Ovary (tissue), 9 donors: ENCODE data around the gene SERINC5. TPM values are rescaled to one million over a fixed set of nuclear protein-coding genes. Genes with fewer than 3 reads are reported as not detected.
A peak's percentile ranks its signal among the peaks of the same experiment; 100 is the strongest.

ENCODE experiments used
- DNase-seq, 5 donors: peaks; one replicate each; pipeline ENCODE4 v3.0.0-alpha.2; 2019 to 2020
- H3K27ac ChIP-seq, 2 donors: fragments of 200-600 bp; one replicate each; pipeline versions ENCODE4 v1.5.1 to v1.8.0; 2019 to 2022
- H3K27me3 ChIP-seq: fragments of 200-600 bp; one replicate; pipeline ENCODE4 v1.8.0; 2022
- H3K36me3 ChIP-seq: fragments of 200-600 bp; sonication (generic); one replicate; pipeline ENCODE4 v1.5.1; 2019
- H3K4me1 ChIP-seq: one replicate; pipeline ENCODE4 v1.8.1; 2013; ENCODE audit warnings: mild to moderate bottlenecking, moderate library complexity; ENCODE audit not compliant: insufficient read depth
- H3K4me3 ChIP-seq: fragments of 200-600 bp; sonication (generic); one replicate; pipeline ENCODE4 v1.5.1; 2017
- H3K9me3 ChIP-seq, 2 donors: fragments of 200-600 bp in 1 of 2; sonication (generic) in 1 of 2; one replicate each; pipeline versions ENCODE4 v1.5.1 to v1.8.1; 2013 to 2019; ENCODE audit warnings: mild to moderate bottlenecking in 1 of 2, moderate library complexity in 1 of 2
- EP300 ChIP-seq: sonication (generic); formaldehyde crosslinking; IDR thresholded peaks from one replicate; pipeline ENCODE4 v1.6.1; 2017; ENCODE audit warnings: antibody characterized with exemption
- POLR2A ChIP-seq: fragments of 450-650 bp; IDR thresholded peaks from one replicate; pipeline ENCODE4 v1.6.1; 2017; ENCODE audit warnings: antibody characterized with exemption, mild to moderate bottlenecking, moderate library complexity
- WGBS, 3 donors: extraction: QIAGEN DNeasy Blood & Tissue Kit in 1 of 3; methylation state at CpG; one replicate each; pipeline versions ENCODE4 v1.1.5 to v1.1.7; 2013 to 2017; 5-methylcytosine and 5-hydroxymethylcytosine counted together
- intact Hi-C, 4 donors: fragments of 100-400 bp; cut with DNase I; formaldehyde crosslinking; loops; one replicate each; pipeline versions ENCODE4 v1.11.0 to v1.15.1; 2022 to 2023
- polyA plus RNA-seq, 2 donors: library from polyadenylated mRNA; stranded (reverse); fragments of 200-250 nt in 1 of 2; fragments of 350-450 nt in 1 of 2; fragmentation: Illumina TruSeq in 1 of 2; extraction: RNeasy Lipid Tissue Mini Kit (QIAGEN cat#74804) in 1 of 2; gene quantifications; one replicate each; pipeline ENCODE4 v1.2.3, GENCODE V29; 2013 to 2014
- total RNA-seq, 7 donors: library from RNA; depleted of rRNA in 2 of 7; stranded (reverse); fragments of >200 nt in 2 of 7; fragmentation: NEBNext Ultra II Directional in 3 of 7; extraction: Animal tissue kit (Norgen Biotek cat#: 25700) in 3 of 7; gene quantifications; one replicate each; pipeline versions ENCODE4 v1.1.0 to v1.2.4, GENCODE V29; 2016 to 2023
- TF ChIP-seq, protein P1 (sequence below), 3 donors: fragments of 450-650 bp in 2 of 3; fragments of 200-600 bp in 1 of 3; IDR thresholded peaks; one replicate each; pipeline versions ENCODE4 v1.5.1 to v1.8.0; 2016 to 2022; ENCODE audit warnings: antibody characterized with exemption in 3 of 3, mild to moderate bottlenecking in 1 of 3
- donor health status: DM: no; HTN: no; CAD: no; lungs with moderate emphysema.
- donor health status: DM: no; HTN: no; CAD: no.
- donor health status: Bipolar disorder and iron deficiency.
- donor health status: DM: yes; HTN: yes; CAD: no.
- donor health status: DM: no; HTN: no; CAD: no.
- donor health status: DM: yes; HTN: yes; CAD: no.

Gene SERINC5
- total and polyA plus RNA-seq, 9 donors: 12.7 to 88.7 (median 44.5) TPM

DNA sequence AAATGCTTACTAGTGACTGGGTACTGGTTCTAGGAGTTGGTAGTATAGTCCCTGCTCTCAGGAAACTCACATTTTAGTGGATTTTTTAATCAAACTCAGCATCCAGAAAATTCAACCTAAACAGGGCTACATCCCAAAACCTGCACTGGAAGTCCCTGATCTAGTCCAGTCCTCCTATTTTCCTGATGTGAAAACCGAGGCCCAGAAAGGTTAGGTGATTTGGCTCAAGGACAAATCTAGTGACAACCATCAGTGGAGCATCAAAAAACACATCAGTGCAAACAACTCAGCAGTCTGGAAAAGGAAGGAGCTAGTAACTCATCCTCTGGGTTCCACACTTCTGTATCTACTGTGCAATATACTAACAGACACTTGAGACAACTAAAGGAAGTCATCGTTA lies 38.2 kb downstream of the SERINC5 start:
- Histone ChIP-seq H3K36me3 (no peaks in the 10 kb centered on the region), H3K4me3 (no peak overlapping the region), H3K9me3 (no peaks in the 10 kb centered on the region), H3K27ac (no peak overlapping the region), H3K27me3 (no peaks in the 10 kb centered on the region), H3K4me1 (peaks cover 14% of the 10 kb centered on the region)
- 51 to 57% (median 55%) methylated on average over 2 of the region's 2 CpGs for WGBS, 3 donors
- intact Hi-C loops: no loop called here
- no peak for DNase-seq
- TF ChIP-seq, protein P1, sequence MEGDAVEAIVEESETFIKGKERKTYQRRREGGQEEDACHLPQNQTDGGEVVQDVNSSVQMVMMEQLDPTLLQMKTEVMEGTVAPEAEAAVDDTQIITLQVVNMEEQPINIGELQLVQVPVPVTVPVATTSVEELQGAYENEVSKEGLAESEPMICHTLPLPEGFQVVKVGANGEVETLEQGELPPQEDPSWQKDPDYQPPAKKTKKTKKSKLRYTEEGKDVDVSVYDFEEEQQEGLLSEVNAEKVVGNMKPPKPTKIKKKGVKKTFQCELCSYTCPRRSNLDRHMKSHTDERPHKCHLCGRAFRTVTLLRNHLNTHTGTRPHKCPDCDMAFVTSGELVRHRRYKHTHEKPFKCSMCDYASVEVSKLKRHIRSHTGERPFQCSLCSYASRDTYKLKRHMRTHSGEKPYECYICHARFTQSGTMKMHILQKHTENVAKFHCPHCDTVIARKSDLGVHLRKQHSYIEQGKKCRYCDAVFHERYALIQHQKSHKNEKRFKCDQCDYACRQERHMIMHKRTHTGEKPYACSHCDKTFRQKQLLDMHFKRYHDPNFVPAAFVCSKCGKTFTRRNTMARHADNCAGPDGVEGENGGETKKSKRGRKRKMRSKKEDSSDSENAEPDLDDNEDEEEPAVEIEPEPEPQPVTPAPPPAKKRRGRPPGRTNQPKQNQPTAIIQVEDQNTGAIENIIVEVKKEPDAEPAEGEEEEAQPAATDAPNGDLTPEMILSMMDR (IDR thresholded peaks at IDR 0.05): no peak
- TF ChIP-seq POLR2A: no peak
- TF ChIP-seq EP300: no peak

DNA sequence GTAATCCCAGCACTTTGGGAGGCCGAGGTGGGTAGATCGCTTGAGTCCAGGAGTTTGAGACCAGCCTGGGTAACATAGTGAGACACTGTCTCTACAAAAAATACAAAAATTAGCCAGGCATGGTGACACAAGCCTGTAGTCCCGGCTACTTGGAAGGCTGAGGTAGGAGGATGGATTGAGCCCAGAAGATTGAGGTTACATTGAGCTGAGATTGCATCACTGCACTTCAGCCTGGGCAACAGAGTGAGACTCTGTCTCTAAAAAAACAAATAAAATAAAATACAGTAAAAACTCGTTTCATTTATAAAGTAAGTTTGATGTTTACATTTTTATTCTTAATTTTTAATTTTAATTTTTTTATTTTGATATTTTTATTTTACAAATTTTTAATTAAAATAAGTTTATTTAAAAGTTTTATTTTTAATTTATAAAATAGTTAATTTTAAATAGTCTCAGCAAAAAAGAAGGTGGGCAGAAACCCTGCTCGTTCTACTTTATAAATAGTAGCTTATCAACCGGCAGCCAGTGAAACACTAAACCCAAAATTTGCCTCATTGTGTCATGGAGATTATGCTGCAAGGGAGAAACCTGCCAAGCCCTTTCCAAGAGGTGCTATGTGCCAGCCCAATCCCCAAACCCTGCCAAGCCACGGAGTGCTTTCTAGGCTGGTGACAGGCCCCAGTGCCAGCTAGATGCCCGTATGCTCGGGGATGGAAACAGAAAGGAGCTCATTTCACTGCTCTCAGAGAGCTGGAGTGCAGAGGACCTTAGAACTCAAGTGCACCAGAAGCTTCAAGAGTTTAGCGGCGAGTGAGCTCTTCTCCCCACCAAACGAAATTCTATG lies 38.9 kb downstream of the SERINC5 start:
- H3K36me3 ChIP-seq: no peaks in the 10 kb centered on the region
- no peaks in the 10 kb centered on the region for H3K27me3 ChIP-seq
- intact Hi-C loops: no loop called here
- H3K9me3 ChIP-seq: no peaks in the 10 kb centered on the region
- peaks cover 14% of the 10 kb centered on the region for H3K4me1 ChIP-seq
- no peak overlapping the region for H3K27ac ChIP-seq
- 33 to 42% (median 39%) methylated on average over 12 of the region's 12 CpGs for WGBS, 3 donors
- TF ChIP-seq, protein P1 (IDR thresholded peaks at IDR 0.05): no peak
- H3K4me3 ChIP-seq: no peak overlapping the region
- DNase-seq: peak in 1 of 5 donors; percentile 43

DNA sequence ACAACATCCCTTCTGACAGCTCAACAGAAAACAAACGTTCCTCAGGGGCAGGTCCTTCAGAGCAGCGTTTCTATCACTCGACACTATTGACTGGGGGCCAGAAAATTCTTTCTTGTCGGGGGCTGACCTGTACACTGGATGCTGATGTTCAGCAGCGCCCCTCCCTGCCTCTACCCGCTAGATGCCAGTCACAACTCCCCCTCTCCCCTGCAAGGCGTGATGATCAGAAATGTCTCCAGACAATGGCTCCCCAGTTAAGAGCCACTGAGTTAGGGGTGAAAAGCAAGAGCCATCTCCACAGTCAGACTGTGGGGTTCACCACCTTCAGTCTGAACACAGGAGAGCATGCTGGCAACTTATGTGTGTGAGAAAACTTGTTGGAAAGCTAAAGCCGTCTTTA lies 39.8 kb downstream of the SERINC5 start:
- Histone ChIP-seq H3K36me3 (no peaks in the 10 kb centered on the region), H3K9me3 (no peaks in the 10 kb centered on the region), H3K4me1 (peaks cover 14% of the 10 kb centered on the region), H3K27me3 (no peaks in the 10 kb centered on the region), H3K27ac (no peak overlapping the region), H3K4me3 (no peak overlapping the region)
- no peak for DNase-seq
- TF ChIP-seq EP300 (no peak), POLR2A (no peak)
- TF ChIP-seq, protein P1 (IDR thresholded peaks at IDR 0.05): no peak
- intact Hi-C loops: no loop called here
- WGBS, 3 donors: 58 to 67% (median 62%) methylated on average over 8 of the region's 8 CpGs

DNA sequence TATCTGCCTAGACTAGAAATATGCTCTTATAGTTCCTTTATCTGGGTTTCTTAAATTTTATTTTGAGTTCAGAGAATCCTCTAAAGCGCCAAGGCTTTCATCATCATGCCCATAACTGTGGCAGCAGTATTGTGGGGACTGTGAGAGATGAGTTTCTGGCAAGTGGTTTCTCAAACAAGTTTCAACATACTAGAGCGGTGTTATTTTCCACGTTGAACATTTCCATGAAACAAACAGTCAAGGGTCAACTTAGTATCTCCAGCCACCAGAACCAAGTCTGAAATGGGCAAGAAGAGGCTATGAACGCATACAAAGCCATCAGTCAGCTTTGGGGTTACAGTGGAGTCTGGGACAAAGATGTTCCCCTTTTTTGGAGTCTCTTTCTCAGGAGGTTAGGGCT lies 40.3 kb downstream of the SERINC5 start:
- 67 to 72% (median 68%) methylated on average over 4 of the region's 4 CpGs for WGBS, 3 donors
- Histone ChIP-seq H3K4me3 (no peak overlapping the region), H3K36me3 (no peaks in the 10 kb centered on the region), H3K4me1 (peaks cover 14% of the 10 kb centered on the region), H3K27ac (no peak overlapping the region), H3K9me3 (no peaks in the 10 kb centered on the region), H3K27me3 (no peaks in the 10 kb centered on the region)
- no peak for TF ChIP-seq EP300
- TF ChIP-seq, protein P1 (IDR thresholded peaks at IDR 0.05): no peak
- no peak for TF ChIP-seq POLR2A
- no peak for DNase-seq
- intact Hi-C loops: no loop called here
